Fibroblast of lung (primary cell): ENCODE data around the gene CD46. TPM values are rescaled to one million over a fixed set of nuclear protein-coding genes. Genes with fewer than 3 reads are reported as not detected.
A peak's percentile ranks its signal among the peaks of the same experiment; 100 is the strongest.

ENCODE experiments used
- DNase-seq, 2 donors: peaks; one replicate each; pipeline versions ENCODE4 v3.0.0 to v3.0.0-alpha.2; 2010; ENCODE audit warnings: low read depth in 2 of 2
- H2AFZ ChIP-seq: 2 replicates; pipeline ENCODE4 v1.5.1; 2012; ENCODE audit warnings: low read length, control low read depth, inconsistent platforms
- H3K27ac ChIP-seq: 2 replicates; pipeline ENCODE4 v1.5.1; 2011; ENCODE audit warnings: low read length, control low read depth; ENCODE audit not compliant: insufficient read depth
- H3K27me3 ChIP-seq: 2 replicates; pipeline ENCODE4 v1.5.1; 2011; ENCODE audit warnings: mild to moderate bottlenecking, low read length; ENCODE audit not compliant: control insufficient read depth, insufficient read depth
- H3K36me3 ChIP-seq: 2 replicates; pipeline ENCODE4 v1.5.1; 2011; ENCODE audit warnings: low read length; ENCODE audit not compliant: control insufficient read depth, insufficient read depth
- H3K4me1 ChIP-seq: 2 replicates; pipeline ENCODE4 v1.5.1; 2011; ENCODE audit warnings: low read length; ENCODE audit not compliant: control insufficient read depth, insufficient read depth; ENCODE audit errors: extremely low read depth
- H3K4me2 ChIP-seq: 2 replicates; pipeline ENCODE4 v1.5.1; 2011; ENCODE audit warnings: low read length, control low read depth; ENCODE audit not compliant: insufficient read depth; ENCODE audit errors: extremely low read depth
- H3K4me3 ChIP-seq, 4 experiments: fragments of 200-600 bp in 1 of 4; sonication (generic) in 1 of 4; replicated peaks in 1 of 4; 2 replicates each; pipeline ENCODE4 v1.5.1; 2011 to 2016; ENCODE audit warnings: low read length in 4 of 4, low read depth in 3 of 4, mild to moderate bottlenecking in 3 of 4, control low read depth in 2 of 4, inconsistent platforms in 1 of 4, mixed read lengths in 1 of 4; ENCODE audit not compliant: insufficient read depth in 1 of 4; ENCODE audit errors: control extremely low read depth in 1 of 4
- H3K79me2 ChIP-seq: 2 replicates; pipeline ENCODE4 v1.5.1; 2012; ENCODE audit warnings: mild to moderate bottlenecking, low read length, inconsistent platforms; ENCODE audit not compliant: control insufficient read depth, insufficient read depth
- H3K9ac ChIP-seq: 2 replicates; pipeline ENCODE4 v1.5.1; 2011; ENCODE audit warnings: mild to moderate bottlenecking, low read length, control low read depth; ENCODE audit not compliant: insufficient read depth
- H3K9me3 ChIP-seq: 2 replicates; pipeline ENCODE4 v1.5.1; 2012; ENCODE audit warnings: low read depth, low read length; ENCODE audit not compliant: control insufficient read depth, insufficient read depth
- H4K20me1 ChIP-seq: 2 replicates; pipeline ENCODE4 v1.5.1; 2011; ENCODE audit warnings: low read length; ENCODE audit not compliant: control insufficient read depth, insufficient read depth; ENCODE audit errors: extremely low read depth
- CTCF ChIP-seq, 2 donors: IDR thresholded peaks in 1 of 2; conservative IDR thresholded peaks in 1 of 2; 1 replicate in 1 of 2; 2 replicates in 1 of 2; pipeline ENCODE4 v1.5.1; 2011 to 2012; ENCODE audit warnings: low read length in 2 of 2, control low read depth in 1 of 2, inconsistent platforms in 1 of 2, low read depth in 1 of 2, mild to moderate bottlenecking in 1 of 2
- EZH2 ChIP-seq: IDR thresholded peaks from 2 replicates; pipeline ENCODE4 v1.5.1; 2012; ENCODE audit warnings: low read length, control low read depth, mild to moderate bottlenecking; ENCODE audit errors: missing control alignments
- polyA plus RNA-seq, 2 donors: library from polyadenylated mRNA; depleted of rRNA in 1 of 2; stranded (reverse) in 1 of 2; unstranded in 1 of 2; fragments of >200 nt; gene quantifications; 2 replicates each; pipeline ENCODE4 v1.2.1, GENCODE V29; 2011 to 2012; ENCODE audit warnings: missing spikeins in 1 of 2
- total RNA-seq: library from RNA; depleted of rRNA; stranded (reverse); fragments of >200 nt; gene quantifications from 2 replicates; pipeline ENCODE4 v1.2.1, GENCODE V29; 2014

Gene CD46
- total and polyA plus RNA-seq, 2 donors (not counting 1 experiment from before 2014, with no cell fraction given): 198 to 294 TPM

- H3K79me2 ChIP-seq: peaks cover 47% of the 10 kb centered on the region
- no peaks in the 10 kb centered on the region for H3K27me3 ChIP-seq
- no peaks in the 10 kb centered on the region for H3K36me3 ChIP-seq
- H3K9me3 ChIP-seq: no peaks in the 10 kb centered on the region
- no peaks in the 10 kb centered on the region for H4K20me1 ChIP-seq
- H2AFZ ChIP-seq: no peak overlapping the region
- H3K4me2 ChIP-seq: peak overlapping the region; percentile 1
- peak; percentile 98 for DNase-seq
- TF ChIP-seq EZH2 (no peak), CTCF (conservative IDR thresholded peaks at IDR 0.05 in 1 of 2, IDR thresholded peaks at IDR 0.05 in 1 of 2; ENCODE audit: low read depth in 1 of 2, low read length in 2 of 2) (peak; percentile 63 to 77)
- peak overlapping the region; percentile 56 for H3K9ac ChIP-seq
- peak overlapping the region; percentile 96 for H3K27ac ChIP-seq
- H3K4me1 ChIP-seq: peaks cover 39% of the 10 kb centered on the region
- H3K4me3 ChIP-seq: peak overlapping the region in 1 of 4 experiments; percentile 97
Measured at GRCh38 chr1:207823880-207824566, 72.2 kb downstream of the CD46 start.

GRCh38 chr1:207824691-207825408 lies 73.0 kb downstream of the CD46 start:
- H4K20me1 ChIP-seq: no peaks in the 10 kb centered on the region
- H3K4me1 ChIP-seq: peaks cover 31% of the 10 kb centered on the region
- H3K36me3 ChIP-seq: no peaks in the 10 kb centered on the region
- peaks cover 41% of the 10 kb centered on the region for H3K79me2 ChIP-seq
- no peaks in the 10 kb centered on the region for H3K9me3 ChIP-seq
- TF ChIP-seq CTCF (conservative IDR thresholded peaks at IDR 0.05 in 1 of 2, IDR thresholded peaks at IDR 0.05 in 1 of 2; ENCODE audit: low read depth in 1 of 2, low read length in 2 of 2) (no peak), EZH2 (no peak)
- no peaks in the 10 kb centered on the region for H3K27me3 ChIP-seq
- peak overlapping the region; percentile 51 for H3K9ac ChIP-seq
- H3K4me2 ChIP-seq: peak overlapping the region; percentile 20
- peak overlapping the region in 2 of 4 experiments; percentile 7 to 97 for H3K4me3 ChIP-seq
- no peak overlapping the region for H2AFZ ChIP-seq
- H3K27ac ChIP-seq: peak overlapping the region; percentile 96
- DNase-seq: peak in 1 of 2 donors; percentile 48

GRCh38 chr1:207825409-207825695 lies 73.5 kb downstream of the CD46 start:
- peak overlapping the region in 2 of 4 experiments; percentile 7 to 37 for H3K4me3 ChIP-seq

More at GRCh38 chr1:207825409-207825695, 73.5 kb downstream of the CD46 start:
- peak overlapping the region; percentile 96 for H3K27ac ChIP-seq
- peaks cover 39% of the 10 kb centered on the region for H3K79me2 ChIP-seq
- H3K9me3 ChIP-seq: no peaks in the 10 kb centered on the region
- H3K4me2 ChIP-seq: peak overlapping the region; percentile 20
- no peaks in the 10 kb centered on the region for H3K36me3 ChIP-seq
- H2AFZ ChIP-seq: peak overlapping the region; percentile 37
- H3K9ac ChIP-seq: peak overlapping the region; percentile 51
- H3K27me3 ChIP-seq: no peaks in the 10 kb centered on the region
- TF ChIP-seq EZH2 (no peak), CTCF (conservative IDR thresholded peaks at IDR 0.05 in 1 of 2, IDR thresholded peaks at IDR 0.05 in 1 of 2; ENCODE audit: low read depth in 1 of 2, low read length in 2 of 2) (no peak)
- peaks cover 31% of the 10 kb centered on the region for H3K4me1 ChIP-seq
- H4K20me1 ChIP-seq: no peaks in the 10 kb centered on the region
- DNase-seq: no peak
